T-helper 1 cell treated with Interleukin-12 subunit alpha and Interleukin-12 subunit beta and Interleukin-4 antibody, amounts not matched to agents 30 ng/mL and 1 ng/mL, for 36 hours (primary cell): ENCODE measurements around the gene SIDT2. TPM values are rescaled to one million over a fixed set of nuclear protein-coding genes. Genes with fewer than 3 reads are reported as not detected.
"Not testable (repeated sequence)": the region's sequence is repeated elsewhere in the genome, so short reads cannot be mapped to it uniquely, and the experiment has no call there.

Experiments
- intact Hi-C: fragments of 100-400 bp; cut with micrococcal nuclease; formaldehyde crosslinking; loops from one replicate; pipeline ENCODE4 v1.15.1; 2024
- total RNA-seq: library from RNA; stranded (reverse); gene quantifications from 2 replicates; pipeline ENCODE4 v1.2.3, GENCODE V29; 2022

SIDT2 gene
- total RNA-seq, 1 donor from 2014 or later, result 31.8 TPM

DNA sequence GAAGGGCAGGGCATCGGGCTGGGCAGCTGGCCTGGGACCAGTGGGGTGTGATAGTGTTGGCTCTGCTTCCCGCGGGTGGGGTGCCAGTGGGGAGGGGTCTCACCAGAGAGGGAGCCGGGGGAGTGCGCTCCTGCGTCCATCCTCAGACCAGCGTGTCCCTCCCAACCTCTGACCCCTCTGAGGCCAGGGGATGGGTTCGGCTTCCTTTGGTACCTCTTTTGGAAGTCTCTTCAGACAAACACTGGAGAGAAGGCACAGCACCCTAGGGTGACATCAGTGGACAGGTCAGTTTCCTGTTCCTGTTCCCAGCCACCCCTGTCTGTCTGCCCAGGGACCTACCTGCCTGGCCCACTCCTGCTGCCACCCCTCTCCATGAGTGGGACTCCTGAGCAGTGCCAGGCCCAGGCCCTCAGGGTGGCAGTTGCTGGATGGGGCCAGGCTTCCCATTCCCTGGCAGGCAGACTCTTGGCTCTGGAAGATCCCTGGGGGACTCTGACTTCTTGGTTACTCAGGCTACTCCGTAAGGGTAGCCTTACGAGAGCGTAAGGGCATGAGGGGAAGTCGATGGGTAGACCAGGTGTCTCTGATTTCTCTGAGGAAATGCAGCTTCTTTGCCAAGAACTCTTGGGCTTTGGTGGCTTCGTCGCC, 23.2 kb downstream of the SIDT2 start:
- intact Hi-C loops, result no loop called here

DNA sequence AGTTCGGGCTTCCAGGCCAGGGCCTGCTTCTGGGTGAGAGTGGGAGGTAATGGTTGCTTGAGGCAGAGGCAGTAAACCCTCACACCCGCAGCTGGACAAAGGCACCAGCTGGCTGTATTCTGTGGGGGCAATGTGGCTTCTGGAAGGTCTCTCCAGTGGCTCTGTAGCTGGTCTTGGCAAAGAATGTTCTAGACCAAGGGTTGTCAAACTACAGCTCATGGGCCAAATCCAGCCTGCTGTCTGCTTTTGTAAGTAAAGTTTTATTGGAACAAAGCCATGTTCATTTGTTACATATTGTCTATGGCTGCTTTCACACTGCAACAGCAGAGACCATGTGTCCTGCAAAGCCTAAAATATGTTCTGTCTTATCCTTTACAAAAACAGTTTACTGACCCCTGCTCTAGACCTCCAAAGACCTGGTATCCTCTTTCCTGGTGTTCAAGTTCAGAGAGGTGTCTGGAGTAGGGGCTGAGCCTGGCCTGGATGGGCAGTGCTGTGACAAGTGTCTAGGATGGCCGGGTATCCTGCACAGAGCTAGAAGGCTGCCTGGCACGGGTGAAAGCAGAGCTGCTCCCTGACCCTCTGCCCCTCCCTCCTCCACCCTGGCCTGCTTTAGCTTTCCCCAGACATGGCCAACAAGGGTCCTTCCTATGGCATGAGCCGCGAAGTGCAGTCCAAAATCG, 24.0 kb downstream of the SIDT2 start:
- intact Hi-C loops, result no loop called here

DNA sequence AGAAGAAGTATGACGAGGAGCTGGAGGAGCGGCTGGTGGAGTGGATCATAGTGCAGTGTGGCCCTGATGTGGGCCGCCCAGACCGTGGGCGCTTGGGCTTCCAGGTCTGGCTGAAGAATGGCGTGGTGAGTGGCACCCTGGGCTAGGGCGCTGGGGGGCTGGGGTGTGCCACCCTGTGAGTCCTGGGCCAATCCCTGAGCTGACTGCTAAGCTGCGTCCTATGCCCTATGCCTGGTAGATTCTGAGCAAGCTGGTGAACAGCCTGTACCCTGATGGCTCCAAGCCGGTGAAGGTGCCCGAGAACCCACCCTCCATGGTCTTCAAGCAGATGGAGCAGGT, 24.5 kb downstream of the SIDT2 start:
- intact Hi-C loops, result no loop called here

DNA sequence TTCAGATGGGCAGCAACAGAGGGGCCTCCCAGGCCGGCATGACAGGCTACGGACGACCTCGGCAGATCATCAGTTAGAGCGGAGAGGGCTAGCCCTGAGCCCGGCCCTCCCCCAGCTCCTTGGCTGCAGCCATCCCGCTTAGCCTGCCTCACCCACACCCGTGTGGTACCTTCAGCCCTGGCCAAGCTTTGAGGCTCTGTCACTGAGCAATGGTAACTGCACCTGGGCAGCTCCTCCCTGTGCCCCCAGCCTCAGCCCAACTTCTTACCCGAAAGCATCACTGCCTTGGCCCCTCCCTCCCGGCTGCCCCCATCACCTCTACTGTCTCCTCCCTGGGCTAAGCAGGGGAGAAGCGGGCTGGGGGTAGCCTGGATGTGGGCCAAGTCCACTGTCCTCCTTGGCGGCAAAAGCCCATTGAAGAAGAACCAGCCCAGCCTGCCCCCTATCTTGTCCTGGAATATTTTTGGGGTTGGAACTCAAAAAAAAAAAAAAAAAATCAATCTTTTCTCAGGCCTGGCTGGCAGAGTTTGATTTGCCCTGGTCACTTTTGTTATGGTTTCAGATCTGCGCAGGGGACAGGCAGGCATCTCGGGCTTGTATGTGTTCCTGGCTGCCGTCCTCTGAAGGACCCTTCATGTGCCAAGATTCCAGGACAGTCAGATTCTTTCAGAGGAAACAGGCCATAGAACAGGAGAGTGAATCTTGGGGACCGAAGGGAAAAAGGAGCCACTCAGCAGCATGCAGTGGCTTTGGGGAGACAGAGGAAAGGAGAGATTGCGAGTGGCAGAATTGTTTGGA, 25.9 kb downstream of the SIDT2 start:
- intact Hi-C loops, result no loop called here

DNA sequence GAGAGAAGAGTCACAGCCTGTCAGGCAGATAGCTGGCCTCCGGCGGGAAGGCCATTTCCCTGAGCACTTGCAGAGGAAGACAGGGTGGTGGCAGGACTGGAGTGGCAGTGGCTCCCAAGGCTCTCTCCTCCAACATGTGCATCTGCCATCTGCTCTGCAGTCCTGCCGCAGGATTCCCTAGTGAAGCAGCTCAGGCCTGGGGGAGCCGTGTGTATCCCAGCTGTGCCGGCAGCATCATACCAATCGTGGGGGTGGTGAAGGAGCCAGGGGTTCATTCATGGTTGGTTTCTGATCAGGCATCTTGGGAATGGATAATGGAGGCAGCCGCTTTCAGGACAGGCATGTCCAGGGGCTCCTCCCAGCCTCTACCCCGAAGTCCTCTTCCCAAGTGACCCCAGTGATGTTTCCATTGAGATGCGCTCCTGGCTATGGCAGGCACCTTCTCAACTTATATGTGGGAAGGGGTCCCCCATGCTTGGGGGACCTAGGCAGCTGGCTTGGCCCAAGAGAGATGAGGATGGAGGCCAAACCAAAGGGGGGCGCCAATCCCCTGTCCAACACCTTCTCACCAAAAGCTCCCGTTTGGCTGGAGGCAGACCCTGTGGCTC, 26.8 kb downstream of the SIDT2 start:
- intact Hi-C loops, result no loop called here

DNA sequence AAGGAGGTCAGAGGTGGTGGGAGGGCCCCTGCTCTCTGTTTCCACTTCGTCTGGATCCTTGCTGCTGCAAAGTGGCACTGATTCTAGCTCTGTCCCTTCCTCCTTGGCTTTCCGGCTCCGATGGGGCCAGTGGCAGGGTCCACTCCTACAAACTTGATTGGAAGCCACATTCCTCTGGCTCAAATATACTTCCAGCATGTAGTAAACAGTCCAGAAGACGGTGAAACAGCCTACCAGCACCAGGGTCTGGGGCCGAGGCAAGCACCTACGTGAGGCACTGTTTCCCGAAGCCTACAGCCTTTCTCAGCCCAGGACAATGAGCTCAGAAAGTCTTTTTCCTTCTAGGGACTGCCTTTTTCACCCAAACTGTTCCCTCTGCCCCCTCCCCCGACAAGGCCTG, 27.6 kb downstream of the SIDT2 start:
- intact Hi-C loops, result not testable (repeated sequence)

- intact Hi-C loops, result not testable (repeated sequence)
Measured at GRCh38 chr11:117206859-117207258, 28.3 kb downstream of the SIDT2 start.

GRCh38 chr11:117207481-117207880, 28.9 kb downstream of the SIDT2 start:
- intact Hi-C loops, result not testable (repeated sequence)

- intact Hi-C loops, result not testable (repeated sequence)
Measured at GRCh38 chr11:117208710-117209109, 30.2 kb downstream of the SIDT2 start.

DNA sequence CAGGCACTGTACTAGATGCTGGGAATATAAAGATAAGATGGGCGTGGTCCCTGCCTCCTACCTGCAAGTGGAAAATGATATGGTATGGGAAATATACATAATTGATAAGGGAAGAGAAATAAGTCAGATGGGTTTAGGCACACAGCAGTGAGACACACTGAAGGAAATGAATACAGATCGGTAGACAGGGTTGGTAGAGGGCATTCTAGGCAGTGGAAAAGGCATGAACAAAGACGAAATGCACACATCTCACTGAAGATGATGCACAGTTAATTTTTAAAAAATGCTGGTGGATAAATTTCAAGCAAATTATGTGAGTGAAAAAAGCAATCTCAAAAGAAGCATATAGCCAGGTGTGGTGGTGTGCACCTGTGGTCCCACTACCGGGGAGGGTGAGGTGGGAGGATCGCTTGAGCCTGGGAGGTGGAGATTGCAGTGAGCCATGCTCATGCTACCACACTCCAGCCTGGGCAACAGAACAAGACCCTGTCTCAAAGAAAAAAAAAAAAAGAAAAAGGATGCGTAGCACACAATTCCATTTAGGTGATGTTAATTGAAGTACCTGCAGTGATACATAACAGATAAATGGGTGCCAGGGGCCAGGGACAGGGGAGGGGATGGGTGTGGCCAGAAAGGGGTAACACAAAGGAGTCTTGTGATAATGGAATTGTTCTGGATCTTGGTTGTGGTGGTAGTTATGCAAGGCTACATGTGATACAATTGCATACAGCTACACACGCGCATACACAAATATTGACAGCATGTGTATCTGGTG, 31.0 kb downstream of the SIDT2 start:
- intact Hi-C loops, result not testable (repeated sequence)

DNA sequence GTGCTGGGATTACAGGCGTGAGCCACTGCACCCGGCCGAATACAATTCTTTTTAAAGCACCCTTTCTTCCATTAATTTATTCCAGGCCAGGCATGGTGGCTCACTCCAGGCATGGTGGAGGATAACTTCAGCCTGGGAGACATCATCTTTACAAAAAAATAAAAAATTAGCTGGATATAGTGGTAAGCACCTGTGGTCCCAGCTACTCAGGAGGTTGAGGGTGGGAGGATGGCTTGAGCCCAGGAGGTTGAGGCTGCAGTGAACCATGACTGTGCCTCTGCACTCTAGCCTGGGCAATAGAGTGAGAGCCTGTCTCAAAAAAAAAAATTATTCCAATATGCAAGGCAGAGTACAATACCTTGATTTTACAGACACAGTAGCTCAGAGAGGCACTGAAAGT, 32.1 kb downstream of the SIDT2 start:
- intact Hi-C loops, result no loop called here

GRCh38 chr11:117212697-117213355, 34.3 kb downstream of the SIDT2 start:
- intact Hi-C loops, result no loop called here

GRCh38 chr11:117214404-117215110, 36.0 kb downstream of the SIDT2 start:
- intact Hi-C loops, result no loop called here

GRCh38 chr11:117217141-117218084, 38.9 kb downstream of the SIDT2 start:
- intact Hi-C loops, result no loop called here

GRCh38 chr11:117218133-117218915, 39.8 kb downstream of the SIDT2 start:
- intact Hi-C loops, result no loop called here

GRCh38 chr11:117219001-117219400, 40.5 kb downstream of the SIDT2 start:
- intact Hi-C loops, result no loop called here

DNA sequence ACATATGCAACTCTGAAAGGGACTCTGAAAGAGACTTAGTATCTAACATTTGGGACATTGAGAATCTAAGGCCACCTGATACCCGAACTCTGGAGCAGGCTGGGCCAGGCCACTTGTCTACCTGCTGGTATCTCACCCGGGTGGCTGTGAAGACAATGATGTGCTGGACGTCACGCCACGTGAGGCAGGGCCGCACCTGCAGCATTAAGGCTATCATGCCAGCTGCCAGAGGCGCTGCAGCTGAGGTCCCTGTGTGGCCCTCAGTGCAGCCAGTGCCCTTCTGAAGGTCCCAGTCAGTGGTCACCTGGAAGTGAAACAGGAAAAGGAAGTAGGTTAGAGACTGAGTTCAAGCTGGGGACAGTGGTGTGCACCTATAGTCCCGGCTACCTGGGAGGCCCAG, 40.9 kb downstream of the SIDT2 start:
- intact Hi-C loops, result no loop called here

DNA sequence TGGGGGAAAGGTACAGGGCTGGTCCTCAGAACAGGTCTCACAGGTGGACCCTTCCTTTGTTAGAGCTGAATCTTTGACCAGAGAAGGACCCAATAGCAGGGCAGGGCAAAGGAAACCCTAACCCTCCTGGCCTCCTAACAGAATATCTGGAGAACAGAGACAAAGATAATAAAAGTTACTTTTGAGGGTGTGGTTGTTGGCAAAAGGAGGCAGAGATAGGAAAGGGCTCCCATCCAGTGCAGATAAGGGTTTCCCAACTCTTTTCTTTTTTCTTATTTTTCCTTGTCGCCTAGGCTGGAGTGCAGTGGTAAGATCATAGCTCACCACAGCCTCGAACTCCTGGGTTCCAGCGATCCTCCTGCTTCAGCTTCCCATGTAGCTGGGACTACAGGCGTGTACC, 41.5 kb downstream of the SIDT2 start:
- intact Hi-C loops, result no loop called here
